NCI-H2227 (cell line): Measurements from ENCODE around the gene OLIG2.
A peak's percentile ranks its signal among the peaks of the same experiment; 100 is the strongest.

Experiments
- DNase-seq: peaks from one replicate; lab custom pipeline; 2025; ENCODE audit not compliant: unreplicated experiment; lab: John Stamatoyannopoulos, UW

Gene OLIG2

GRCh38 chr21:33063907-33064622 is 38.3 kb downstream of the OLIG2 start:
- DNase-seq, result no peak

GRCh38 chr21:33064623-33065390 is 39.1 kb downstream of the OLIG2 start:
- no peak for DNase-seq

GRCh38 chr21:33067043-33067442 is 41.3 kb downstream of the OLIG2 start:
- no peak for DNase-seq

- no peak for DNase-seq
Observed at GRCh38 chr21:33067457-33067856, 41.7 kb downstream of the OLIG2 start.

- no peak for DNase-seq
Observed at GRCh38 chr21:33069243-33069642, 43.5 kb downstream of the OLIG2 start.

GRCh38 chr21:33069645-33069993 is 43.9 kb downstream of the OLIG2 start:
- no peak for DNase-seq

GRCh38 chr21:33069994-33070743 is 44.4 kb downstream of the OLIG2 start, which contains the start of gene OLIG1:
Gene OLIG1, plus strand, starts transcription at chr21:33070141. Its CDS starts 106 bp downstream, at chr21:33070247.
- DNase-seq, result peak; percentile 19

- DNase-seq, result no peak
Observed at GRCh38 chr21:33070744-33070997, 44.9 kb downstream of the OLIG2 start.

GRCh38 chr21:33070998-33071769 is 45.4 kb downstream of the OLIG2 start:
- peak; percentile 23 for DNase-seq

- DNase-seq, result peak; percentile 15
Observed at GRCh38 chr21:33071770-33072306, 46.1 kb downstream of the OLIG2 start.

- no peak for DNase-seq
Observed at GRCh38 chr21:33073636-33074035, 47.9 kb downstream of the OLIG2 start.

GRCh38 chr21:33075128-33075527 is 49.4 kb downstream of the OLIG2 start:
- DNase-seq, result no peak

- no peak for DNase-seq
Observed at GRCh38 chr21:33075596-33076195, 50.0 kb downstream of the OLIG2 start.

- no peak for DNase-seq
Observed at GRCh38 chr21:33076600-33077329, 51.0 kb downstream of the OLIG2 start.
